Fibroblast of skin of scalp (primary cell): ENCODE data around the gene LSP1.

Experiments
- DNase-seq: peaks from one replicate; pipeline ENCODE4 v3.0.0-alpha.2; 2013

Gene LSP1

GRCh38 chr11:1917523-1918435 is 64.9 kb downstream of the LSP1 start:
- no peak for DNase-seq

- no peak for DNase-seq
Measured at GRCh38 chr11:1918436-1919315, 65.8 kb downstream of the LSP1 start.

- DNase-seq: no peak
Measured at GRCh38 chr11:1919391-1920127, 66.7 kb downstream of the LSP1 start, which contains the start of gene TNNT3. Gene TNNT3 (plus strand): TSS chr11:1919703. CDS start chr11:1922875, 3,172 bp downstream.

- no peak for DNase-seq
Measured at GRCh38 chr11:1920128-1920908, 67.4 kb downstream of the LSP1 start.

GRCh38 chr11:1920909-1921573 is 68.2 kb downstream of the LSP1 start:
- no peak for DNase-seq

- DNase-seq: peak; percentile 55
Measured at GRCh38 chr11:1921574-1922141, 68.8 kb downstream of the LSP1 start.

GRCh38 chr11:1922481-1923081 is 69.7 kb downstream of the LSP1 start:
- no peak for DNase-seq

GRCh38 chr11:1923201-1923956 is 70.5 kb downstream of the LSP1 start:
- DNase-seq: no peak

- no peak for DNase-seq
Measured at GRCh38 chr11:1924181-1924580, 71.3 kb downstream of the LSP1 start.

GRCh38 chr11:1924646-1925372 is 71.9 kb downstream of the LSP1 start:
- DNase-seq: no peak

- DNase-seq: no peak
Measured at GRCh38 chr11:1925373-1926155, 72.7 kb downstream of the LSP1 start.

GRCh38 chr11:1926156-1927025 is 73.5 kb downstream of the LSP1 start:
- no peak for DNase-seq

- DNase-seq: no peak
Measured at GRCh38 chr11:1927026-1927847, 74.4 kb downstream of the LSP1 start.

GRCh38 chr11:1927848-1928469 is 75.1 kb downstream of the LSP1 start:
- DNase-seq: no peak

- DNase-seq: no peak
Measured at GRCh38 chr11:1928470-1928890, 75.6 kb downstream of the LSP1 start.
